HG02852 (cell line): ENCODE data around the gene ACOT12.
"Not testable (repeated sequence)": the region's sequence is repeated elsewhere in the genome, so short reads cannot be mapped to it uniquely, and the experiment has no call there.

Source experiments
- ATAC-seq: cut with Tn5 transposase; IDR thresholded peaks from one replicate; pipeline ENCODE4 v1.9.1; 2021; ENCODE audit warnings: mild to moderate bottlenecking, moderate library complexity; ENCODE audit not compliant: unreplicated experiment

The ACOT12 gene

GRCh38 chr5:81345411-81346003 lies 48.4 kb downstream of the ACOT12 start:
- no peak for ATAC-seq

- ATAC-seq = no peak
Measured at GRCh38 chr5:81344736-81345135, 49.2 kb downstream of the ACOT12 start.

GRCh38 chr5:81338213-81338612 lies 55.7 kb downstream of the ACOT12 start:
- ATAC-seq = not testable (repeated sequence)

- ATAC-seq = no peak
Measured at GRCh38 chr5:81337803-81338202, 56.1 kb downstream of the ACOT12 start.

GRCh38 chr5:81336556-81336955 lies 57.4 kb downstream of the ACOT12 start:
- no peak for ATAC-seq

GRCh38 chr5:81335946-81336345 lies 58.0 kb downstream of the ACOT12 start:
- ATAC-seq = no peak

- no peak for ATAC-seq
Measured at GRCh38 chr5:81334304-81335061, 59.5 kb downstream of the ACOT12 start.

GRCh38 chr5:81326554-81326953 lies 67.4 kb downstream of the ACOT12 start:
- ATAC-seq = no peak

- no peak for ATAC-seq
Measured at GRCh38 chr5:81317536-81317935, 76.4 kb downstream of the ACOT12 start.

- ATAC-seq = no peak
Measured at GRCh38 chr5:81316571-81316970, 77.4 kb downstream of the ACOT12 start.

- no peak for ATAC-seq
Measured at GRCh38 chr5:81315830-81316229, 78.1 kb downstream of the ACOT12 start.

GRCh38 chr5:81315336-81315735 lies 78.6 kb downstream of the ACOT12 start:
- no peak for ATAC-seq

GRCh38 chr5:81314581-81314980 lies 79.4 kb downstream of the ACOT12 start:
- ATAC-seq = no peak

GRCh38 chr5:81313686-81314085 lies 80.2 kb downstream of the ACOT12 start:
- ATAC-seq = no peak

GRCh38 chr5:81313278-81313677 lies 80.7 kb downstream of the ACOT12 start:
- no peak for ATAC-seq

- ATAC-seq = no peak
Measured at GRCh38 chr5:81310402-81311063, 83.4 kb downstream of the ACOT12 start.

- ATAC-seq = no peak
Measured at GRCh38 chr5:81308836-81309235, 85.1 kb downstream of the ACOT12 start.

GRCh38 chr5:81305785-81306184 lies 88.1 kb downstream of the ACOT12 start:
- ATAC-seq = no peak

GRCh38 chr5:81303563-81303962 lies 90.4 kb downstream of the ACOT12 start:
- ATAC-seq = no peak

- no peak for ATAC-seq
Measured at GRCh38 chr5:81302596-81302995, 91.3 kb downstream of the ACOT12 start.

GRCh38 chr5:81301271-81302015 lies 92.5 kb downstream of the ACOT12 start, which contains the start of gene ZCCHC9:
Gene ZCCHC9 (plus strand): TSS chr5:81301587. CDS start chr5:81304758, 3,171 bp downstream.
- ATAC-seq = peak; percentile 95
